Mesothelial cell of epicardium (in vitro differentiated cells): ENCODE results near the gene SUFU. TPM values are rescaled to one million over a fixed set of nuclear protein-coding genes. Genes with fewer than 3 reads are reported as not detected.
A peak's percentile ranks its signal among the peaks of the same experiment; 100 is the strongest.

Experiments
- DNase-seq, 2 experiments: peaks; one replicate each; pipeline ENCODE4 v3.0.0; 2021; ENCODE audit warnings: low spot score in 2 of 2; ENCODE audit not compliant: unreplicated experiment in 2 of 2
- H3K27ac Mint-ChIP-seq: 2 replicates; pipeline ENCODE4 v1.8.0; 2021; ENCODE audit warnings: mixed read lengths
- H3K27me3 Mint-ChIP-seq: 2 replicates; pipeline ENCODE4 v1.8.0; 2021; ENCODE audit warnings: low read depth, mixed read lengths
- H3K36me3 Mint-ChIP-seq: 2 replicates; pipeline ENCODE4 v1.8.0; 2021; ENCODE audit warnings: mixed read lengths
- H3K4me1 Mint-ChIP-seq: 2 replicates; pipeline ENCODE4 v1.8.0; 2021; ENCODE audit warnings: mixed read lengths
- H3K4me3 Mint-ChIP-seq: 2 replicates; pipeline ENCODE4 v1.8.0; 2021; ENCODE audit warnings: mild to moderate bottlenecking, moderate library complexity, mixed read lengths
- H3K9me3 Mint-ChIP-seq: 2 replicates; pipeline ENCODE4 v1.8.0; 2021; ENCODE audit warnings: mixed read lengths
- CTCF ChIP-seq: fragments of 200-600 bp; sonication (generic); IDR thresholded peaks from one replicate; pipeline ENCODE4 v1.5.0; 2021; ENCODE audit warnings: antibody characterized with exemption; ENCODE audit not compliant: unreplicated experiment
- total RNA-seq: library from RNA; stranded (reverse); gene quantifications from 3 replicates; pipeline ENCODE4 v1.2.1, GENCODE V29; 2021

SUFU gene
- total RNA-seq, 1 donor from 2014 or later: 33.4 TPM

DNA sequence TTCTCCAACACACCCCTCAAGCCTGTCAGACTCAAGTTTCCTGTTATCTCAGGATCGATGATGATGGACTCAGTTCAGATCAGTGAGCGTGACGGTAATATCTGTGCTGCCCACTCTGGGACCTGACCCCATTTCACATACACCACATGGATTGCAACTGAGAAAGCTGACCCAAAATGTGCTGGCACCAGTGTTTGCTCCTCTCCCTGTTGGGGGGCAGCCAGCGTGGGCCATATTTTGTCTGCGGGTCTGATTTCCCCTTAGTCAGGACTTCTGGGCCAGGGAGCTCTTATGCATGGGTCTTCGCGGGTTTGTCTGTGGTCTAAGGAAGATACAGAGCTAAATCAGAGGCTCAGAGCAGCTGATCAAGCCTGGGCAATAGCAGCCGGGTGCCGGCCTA is 97.9 kb downstream of the SUFU start:
- no peaks in the 10 kb centered on the region for H3K9me3 Mint-ChIP-seq
- TF ChIP-seq CTCF: no peak
- peaks cover 6% of the 10 kb centered on the region for H3K4me1 Mint-ChIP-seq
- H3K4me3 Mint-ChIP-seq: no peak overlapping the region
- no peak overlapping the region for H3K27ac Mint-ChIP-seq
- no peaks in the 10 kb centered on the region for H3K27me3 Mint-ChIP-seq
- no peak for DNase-seq
- H3K36me3 Mint-ChIP-seq: peaks cover 14% of the 10 kb centered on the region

GRCh38 chr10:102602272-102603045 is 98.7 kb downstream of the SUFU start:
- no peak for TF ChIP-seq CTCF
- H3K9me3 Mint-ChIP-seq: no peaks in the 10 kb centered on the region
- peaks cover 6% of the 10 kb centered on the region for H3K4me1 Mint-ChIP-seq
- no peaks in the 10 kb centered on the region for H3K27me3 Mint-ChIP-seq
- peak overlapping the region; percentile 47 for H3K27ac Mint-ChIP-seq
- H3K36me3 Mint-ChIP-seq: peaks cover 16% of the 10 kb centered on the region
- no peak overlapping the region for H3K4me3 Mint-ChIP-seq
- DNase-seq: no peak

DNA sequence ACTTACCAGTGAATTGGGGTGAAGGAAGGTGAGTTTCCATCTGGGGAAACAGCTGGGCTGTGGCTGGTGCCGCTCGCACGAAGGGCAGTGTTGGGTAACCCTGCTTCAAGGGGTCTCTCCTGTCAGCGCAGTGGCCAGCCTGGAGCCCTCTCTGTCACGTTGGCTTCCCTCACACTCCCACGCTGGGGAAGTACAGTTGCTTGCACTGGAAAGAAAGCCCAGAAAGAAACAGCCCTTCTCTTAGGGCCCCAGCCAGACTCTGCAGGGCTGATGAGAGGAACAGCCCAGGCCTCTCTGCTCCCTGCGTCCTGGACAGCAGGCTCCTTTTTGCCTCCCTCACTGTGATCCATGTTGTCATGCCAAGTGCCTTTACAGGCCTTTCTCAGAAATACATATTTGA is 100.2 kb downstream of the SUFU start:
- no peak for DNase-seq
- TF ChIP-seq CTCF: no peak
- H3K36me3 Mint-ChIP-seq: peaks cover 12% of the 10 kb centered on the region
- no peak overlapping the region for H3K4me3 Mint-ChIP-seq
- H3K9me3 Mint-ChIP-seq: no peaks in the 10 kb centered on the region
- no peaks in the 10 kb centered on the region for H3K27me3 Mint-ChIP-seq
- H3K27ac Mint-ChIP-seq: peak overlapping the region; percentile 92
- peaks cover 6% of the 10 kb centered on the region for H3K4me1 Mint-ChIP-seq

DNA sequence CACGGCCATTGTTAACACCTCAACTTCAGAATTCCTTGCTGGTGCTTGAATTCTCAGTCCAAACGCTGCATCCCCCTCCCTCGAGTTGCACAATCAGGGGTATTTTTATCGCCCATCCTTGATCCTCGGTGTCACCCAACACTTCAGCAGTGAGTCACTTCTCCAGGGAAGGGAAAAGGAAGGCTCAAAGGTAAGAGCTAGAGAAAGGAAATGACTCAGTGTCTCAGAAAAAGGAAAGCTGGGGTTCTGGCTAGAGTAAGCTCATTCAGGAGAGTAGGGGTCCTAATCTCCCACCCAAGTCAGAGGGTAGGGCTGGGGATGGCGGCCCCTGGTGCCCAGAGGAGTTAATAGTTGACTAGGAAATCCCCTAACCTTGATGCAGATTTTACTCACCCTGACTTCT is 100.7 kb downstream of the SUFU start:
- no peak for DNase-seq

DNA sequence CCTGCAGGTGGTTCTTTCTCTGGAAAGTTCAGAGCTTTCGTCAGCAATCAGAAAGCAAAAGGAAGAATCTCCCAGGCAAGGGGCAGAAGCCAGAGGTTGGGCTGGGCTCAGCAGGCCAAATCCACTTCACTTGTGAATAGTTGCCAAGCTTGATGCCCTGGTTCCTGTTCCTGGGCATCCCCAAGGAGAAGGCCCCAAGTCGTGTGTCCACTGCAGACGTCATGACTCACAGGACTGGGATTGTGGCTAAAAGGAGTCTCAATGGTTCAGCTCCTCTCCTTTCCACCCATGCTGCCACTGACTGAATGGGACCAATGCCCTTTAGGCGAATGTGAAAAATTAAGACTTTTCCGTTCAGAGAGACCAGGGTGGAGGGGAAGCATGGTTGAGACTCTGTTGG is 101.9 kb downstream of the SUFU start:
- H3K27me3 Mint-ChIP-seq: no peaks in the 10 kb centered on the region
- H3K4me1 Mint-ChIP-seq: peaks cover 5% of the 10 kb centered on the region
- H3K9me3 Mint-ChIP-seq: no peaks in the 10 kb centered on the region
- H3K27ac Mint-ChIP-seq: no peak overlapping the region
- peaks cover 12% of the 10 kb centered on the region for H3K36me3 Mint-ChIP-seq
- TF ChIP-seq CTCF: no peak
- no peak for DNase-seq
- H3K4me3 Mint-ChIP-seq: no peak overlapping the region

More for the DNA sequence above, 100.7 kb downstream of the SUFU start:
- Mint-ChIP-seq H3K9me3 (no peaks in the 10 kb centered on the region), H3K27ac (peak overlapping the region; percentile 92), H3K27me3 (no peaks in the 10 kb centered on the region), H3K4me1 (peaks cover 4% of the 10 kb centered on the region), H3K4me3 (no peak overlapping the region), H3K36me3 (peaks cover 15% of the 10 kb centered on the region)
- no peak for TF ChIP-seq CTCF
